ENCODE measurements around the gene CYP1B1. TPM values are rescaled to one million over a fixed set of nuclear protein-coding genes. Genes with fewer than 3 reads are reported as not detected.

CYP1B1 gene
- polyA plus RNA-seq, 1 donor from 2014 or later, result not detected

DNA sequence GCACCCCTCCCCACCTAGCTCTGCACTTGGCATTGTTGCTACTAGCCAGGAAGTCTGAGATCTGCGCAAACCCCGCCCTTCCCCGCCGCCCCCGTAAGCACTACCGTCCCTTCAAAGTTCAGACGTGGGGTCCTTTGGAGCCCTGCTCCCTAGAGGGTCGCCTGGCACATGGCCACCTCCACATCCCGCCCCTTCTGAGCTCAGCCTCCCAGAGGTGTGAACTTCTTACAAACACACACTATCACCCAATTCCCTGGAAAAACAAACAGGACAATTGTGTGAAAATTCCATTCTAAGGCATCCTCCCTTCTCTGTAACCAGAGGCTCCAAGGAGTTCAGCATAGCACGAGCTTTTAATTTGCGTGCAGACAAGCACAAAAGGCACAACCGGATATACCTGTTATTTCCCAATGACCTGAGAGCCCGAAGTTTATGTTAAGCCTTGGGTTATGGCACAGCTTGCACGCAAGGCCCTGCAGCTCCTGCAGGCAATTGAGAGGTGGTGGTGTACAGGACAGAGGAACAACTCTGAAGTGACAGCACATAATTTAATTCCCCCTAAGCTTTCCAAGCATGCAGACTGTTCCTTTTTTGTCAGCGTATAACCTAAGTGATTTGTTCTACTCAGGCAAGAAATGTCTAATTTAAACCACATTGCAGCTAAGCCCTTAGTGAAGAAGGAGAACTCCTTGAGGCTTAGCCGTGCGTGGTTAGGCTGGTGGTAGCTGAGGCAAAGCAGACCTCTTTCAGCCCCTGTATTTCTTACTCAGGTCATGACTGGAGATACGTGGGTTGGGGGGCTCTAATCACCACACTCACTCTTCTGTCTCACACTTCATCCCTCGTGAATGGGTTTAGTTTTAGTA lies 20.3 kb upstream of the CYP1B1 start:
- H3K27me3 ChIP-seq (ENCODE audit: insufficient read depth, low read depth, low read length), result no peaks in the 10 kb centered on the region
- H3K9ac ChIP-seq (ENCODE audit: low read length), result no peak overlapping the region
- no peaks in the 10 kb centered on the region for H3K9me2 ChIP-seq (ENCODE audit: insufficient read depth, low read length)
- H4K20me1 ChIP-seq (ENCODE audit: insufficient read depth), result no peaks in the 10 kb centered on the region
- no peaks in the 10 kb centered on the region for H3K79me2 ChIP-seq (replicated peaks; ENCODE audit: insufficient read depth, low read length)
- H3K4me2 ChIP-seq (ENCODE audit: low read length), result no peak overlapping the region
- no peak overlapping the region for H3K4me3 ChIP-seq (ENCODE audit: low read length)
- H3F3A ChIP-seq (ENCODE audit: insufficient read depth, low read length, poor library complexity, severe bottlenecking), result no peaks in the 10 kb centered on the region
- no peaks in the 10 kb centered on the region for H3K9me3 ChIP-seq (ENCODE audit: low read length)
- no peak overlapping the region for H2AFZ ChIP-seq (ENCODE audit: low read depth, low read length)
- TF ChIP-seq RAD21 (conservative IDR thresholded peaks at IDR 0.05), result no peak
- TF ChIP-seq, protein P1, sequence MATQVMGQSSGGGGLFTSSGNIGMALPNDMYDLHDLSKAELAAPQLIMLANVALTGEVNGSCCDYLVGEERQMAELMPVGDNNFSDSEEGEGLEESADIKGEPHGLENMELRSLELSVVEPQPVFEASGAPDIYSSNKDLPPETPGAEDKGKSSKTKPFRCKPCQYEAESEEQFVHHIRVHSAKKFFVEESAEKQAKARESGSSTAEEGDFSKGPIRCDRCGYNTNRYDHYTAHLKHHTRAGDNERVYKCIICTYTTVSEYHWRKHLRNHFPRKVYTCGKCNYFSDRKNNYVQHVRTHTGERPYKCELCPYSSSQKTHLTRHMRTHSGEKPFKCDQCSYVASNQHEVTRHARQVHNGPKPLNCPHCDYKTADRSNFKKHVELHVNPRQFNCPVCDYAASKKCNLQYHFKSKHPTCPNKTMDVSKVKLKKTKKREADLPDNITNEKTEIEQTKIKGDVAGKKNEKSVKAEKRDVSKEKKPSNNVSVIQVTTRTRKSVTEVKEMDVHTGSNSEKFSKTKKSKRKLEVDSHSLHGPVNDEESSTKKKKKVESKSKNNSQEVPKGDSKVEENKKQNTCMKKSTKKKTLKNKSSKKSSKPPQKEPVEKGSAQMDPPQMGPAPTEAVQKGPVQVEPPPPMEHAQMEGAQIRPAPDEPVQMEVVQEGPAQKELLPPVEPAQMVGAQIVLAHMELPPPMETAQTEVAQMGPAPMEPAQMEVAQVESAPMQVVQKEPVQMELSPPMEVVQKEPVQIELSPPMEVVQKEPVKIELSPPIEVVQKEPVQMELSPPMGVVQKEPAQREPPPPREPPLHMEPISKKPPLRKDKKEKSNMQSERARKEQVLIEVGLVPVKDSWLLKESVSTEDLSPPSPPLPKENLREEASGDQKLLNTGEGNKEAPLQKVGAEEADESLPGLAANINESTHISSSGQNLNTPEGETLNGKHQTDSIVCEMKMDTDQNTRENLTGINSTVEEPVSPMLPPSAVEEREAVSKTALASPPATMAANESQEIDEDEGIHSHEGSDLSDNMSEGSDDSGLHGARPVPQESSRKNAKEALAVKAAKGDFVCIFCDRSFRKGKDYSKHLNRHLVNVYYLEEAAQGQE (IDR thresholded peaks at IDR 0.05; ENCODE audit: borderline replicate concordance), result no peak
- no peak for TF ChIP-seq MXI1 (conservative IDR thresholded peaks at IDR 0.05; ENCODE audit: poor library complexity, severe bottlenecking)
- no peak for TF ChIP-seq EZH2 (IDR thresholded peaks at IDR 0.05; ENCODE audit: borderline replicate concordance, insufficient read depth, low read length, poor library complexity, severe bottlenecking)
- no peak for TF ChIP-seq POLR2AphosphoS5 (IDR thresholded peaks at IDR 0.05)
- TF ChIP-seq TAF1 (IDR thresholded peaks at IDR 0.05; ENCODE audit: low read depth), result no peak
- no peak for TF ChIP-seq SMC3 (conservative IDR thresholded peaks at IDR 0.05; ENCODE audit: poor library complexity)
- no peak for TF ChIP-seq EP300 (conservative IDR thresholded peaks at IDR 0.05; ENCODE audit: poor library complexity, severe bottlenecking)
- TF ChIP-seq, protein P2, sequence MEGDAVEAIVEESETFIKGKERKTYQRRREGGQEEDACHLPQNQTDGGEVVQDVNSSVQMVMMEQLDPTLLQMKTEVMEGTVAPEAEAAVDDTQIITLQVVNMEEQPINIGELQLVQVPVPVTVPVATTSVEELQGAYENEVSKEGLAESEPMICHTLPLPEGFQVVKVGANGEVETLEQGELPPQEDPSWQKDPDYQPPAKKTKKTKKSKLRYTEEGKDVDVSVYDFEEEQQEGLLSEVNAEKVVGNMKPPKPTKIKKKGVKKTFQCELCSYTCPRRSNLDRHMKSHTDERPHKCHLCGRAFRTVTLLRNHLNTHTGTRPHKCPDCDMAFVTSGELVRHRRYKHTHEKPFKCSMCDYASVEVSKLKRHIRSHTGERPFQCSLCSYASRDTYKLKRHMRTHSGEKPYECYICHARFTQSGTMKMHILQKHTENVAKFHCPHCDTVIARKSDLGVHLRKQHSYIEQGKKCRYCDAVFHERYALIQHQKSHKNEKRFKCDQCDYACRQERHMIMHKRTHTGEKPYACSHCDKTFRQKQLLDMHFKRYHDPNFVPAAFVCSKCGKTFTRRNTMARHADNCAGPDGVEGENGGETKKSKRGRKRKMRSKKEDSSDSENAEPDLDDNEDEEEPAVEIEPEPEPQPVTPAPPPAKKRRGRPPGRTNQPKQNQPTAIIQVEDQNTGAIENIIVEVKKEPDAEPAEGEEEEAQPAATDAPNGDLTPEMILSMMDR (IDR thresholded peaks at IDR 0.05; ENCODE audit: poor library complexity, severe bottlenecking), result no peak
- no peak overlapping the region for H3K27ac ChIP-seq (ENCODE audit: low read length)
- H3K36me3 ChIP-seq (ENCODE audit: insufficient read depth, low read length), result no peaks in the 10 kb centered on the region

GRCh38 chr2:38095079-38095995 lies 19.4 kb upstream of the CYP1B1 start:
- Histone ChIP-seq H3K4me2 (ENCODE audit: low read length) (no peak overlapping the region), H3K36me3 (ENCODE audit: insufficient read depth, low read length) (no peaks in the 10 kb centered on the region), H3K9me3 (ENCODE audit: low read length) (no peaks in the 10 kb centered on the region), H3K9me2 (ENCODE audit: insufficient read depth, low read length) (no peaks in the 10 kb centered on the region), H3K27ac (ENCODE audit: low read length) (no peak overlapping the region), H3K27me3 (ENCODE audit: insufficient read depth, low read depth, low read length) (no peaks in the 10 kb centered on the region), H2AFZ (ENCODE audit: low read depth, low read length) (no peak overlapping the region), H3K4me3 (ENCODE audit: low read length) (no peak overlapping the region), H3F3A (ENCODE audit: insufficient read depth, low read length, poor library complexity, severe bottlenecking) (no peaks in the 10 kb centered on the region), H3K79me2 (replicated peaks; ENCODE audit: insufficient read depth, low read length) (no peaks in the 10 kb centered on the region), H4K20me1 (ENCODE audit: insufficient read depth) (no peaks in the 10 kb centered on the region), H3K9ac (ENCODE audit: low read length) (no peak overlapping the region)
- TF ChIP-seq, protein P2 (IDR thresholded peaks at IDR 0.05; ENCODE audit: poor library complexity, severe bottlenecking), result no peak
- no peak for TF ChIP-seq TAF1 (IDR thresholded peaks at IDR 0.05; ENCODE audit: low read depth)
- TF ChIP-seq EP300 (conservative IDR thresholded peaks at IDR 0.05; ENCODE audit: poor library complexity, severe bottlenecking), result no peak
- TF ChIP-seq MXI1 (conservative IDR thresholded peaks at IDR 0.05; ENCODE audit: poor library complexity, severe bottlenecking), result no peak
- TF ChIP-seq, protein P1 (IDR thresholded peaks at IDR 0.05; ENCODE audit: borderline replicate concordance), result no peak
- no peak for TF ChIP-seq EZH2 (IDR thresholded peaks at IDR 0.05; ENCODE audit: borderline replicate concordance, insufficient read depth, low read length, poor library complexity, severe bottlenecking)
- TF ChIP-seq POLR2AphosphoS5 (IDR thresholded peaks at IDR 0.05), result no peak
- no peak for TF ChIP-seq RAD21 (conservative IDR thresholded peaks at IDR 0.05)
- no peak for TF ChIP-seq SMC3 (conservative IDR thresholded peaks at IDR 0.05; ENCODE audit: poor library complexity)

All from neural cell (in vitro differentiated cells).